ENCODE results near the gene SCAMP4. TPM values are rescaled to one million over a fixed set of nuclear protein-coding genes. Genes with fewer than 3 reads are reported as not detected.
A peak's percentile ranks its signal among the peaks of the same experiment; 100 is the strongest.

Gene SCAMP4
- total and polyA plus RNA-seq, 9 of the 15 experiments (the other 6 are each of a cell fraction or from before 2014, with no cell fraction given) = 0.81 to 45.9 (median 12.8) TPM

DNA sequence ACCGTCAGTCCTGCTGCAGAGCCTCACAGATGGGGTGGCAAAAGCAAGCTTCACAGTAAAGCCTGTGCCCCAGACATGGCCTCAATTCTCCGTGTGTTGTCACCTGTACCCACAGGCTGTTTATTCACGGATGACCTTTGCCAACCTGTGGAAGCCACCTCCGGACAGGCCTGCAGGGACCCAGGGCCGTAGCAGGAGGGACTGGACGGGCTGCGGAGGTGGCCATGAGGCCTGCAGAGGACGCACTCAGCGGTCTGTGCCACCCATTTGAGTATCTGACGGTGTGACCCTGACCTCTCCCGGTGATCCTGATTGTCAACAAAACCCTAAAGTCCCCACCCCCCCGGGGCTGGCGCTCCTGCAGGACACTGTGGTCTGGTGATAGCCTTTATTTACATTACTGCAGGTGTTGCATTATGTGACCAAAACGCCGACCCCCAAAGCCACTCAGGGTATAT lies 34.0 kb upstream of the SCAMP4 start (continued):
- TF ChIP-seq HINFP (tag; conservative IDR thresholded peaks at IDR 0.05; ENCODE audit: low read depth) (no peak), DDX20 (tag; IDR thresholded peaks at IDR 0.05; ENCODE audit: low read depth) (no peak), ZNF121 (CRISPR knock-in tag; conservative IDR thresholded peaks at IDR 0.05) (no peak), XRCC3 (IDR thresholded peaks at IDR 0.05) (no peak), LCOR (CRISPR knock-in tag; IDR thresholded peaks at IDR 0.05) (no peak), PML (IDR thresholded peaks at IDR 0.05; ENCODE audit: low read length) (no peak), ZNF780A (CRISPR knock-in tag; IDR thresholded peaks at IDR 0.05) (no peak), TAF1 (IDR thresholded peaks at IDR 0.05; ENCODE audit: control insufficient read depth, extremely low read depth, insufficient read depth, low read length, severe bottlenecking) (no peak), ZFP91 (CRISPR knock-in tag; IDR thresholded peaks at IDR 0.05) (no peak), ZNF12 (CRISPR knock-in tag; IDR thresholded peaks at IDR 0.05) (no peak), ZNF224 (CRISPR knock-in tag; IDR thresholded peaks at IDR 0.05) (no peak), NR4A1 (CRISPR knock-in tag; IDR thresholded peaks at IDR 0.05) (no peak), NR4A1 (tag; IDR thresholded peaks at IDR 0.05) (no peak), COPS2 (conservative IDR thresholded peaks at IDR 0.05) (no peak), TCF15 (CRISPR knock-in tag; IDR thresholded peaks at IDR 0.05) (no peak)
- TF ChIP-seq, protein P1, sequence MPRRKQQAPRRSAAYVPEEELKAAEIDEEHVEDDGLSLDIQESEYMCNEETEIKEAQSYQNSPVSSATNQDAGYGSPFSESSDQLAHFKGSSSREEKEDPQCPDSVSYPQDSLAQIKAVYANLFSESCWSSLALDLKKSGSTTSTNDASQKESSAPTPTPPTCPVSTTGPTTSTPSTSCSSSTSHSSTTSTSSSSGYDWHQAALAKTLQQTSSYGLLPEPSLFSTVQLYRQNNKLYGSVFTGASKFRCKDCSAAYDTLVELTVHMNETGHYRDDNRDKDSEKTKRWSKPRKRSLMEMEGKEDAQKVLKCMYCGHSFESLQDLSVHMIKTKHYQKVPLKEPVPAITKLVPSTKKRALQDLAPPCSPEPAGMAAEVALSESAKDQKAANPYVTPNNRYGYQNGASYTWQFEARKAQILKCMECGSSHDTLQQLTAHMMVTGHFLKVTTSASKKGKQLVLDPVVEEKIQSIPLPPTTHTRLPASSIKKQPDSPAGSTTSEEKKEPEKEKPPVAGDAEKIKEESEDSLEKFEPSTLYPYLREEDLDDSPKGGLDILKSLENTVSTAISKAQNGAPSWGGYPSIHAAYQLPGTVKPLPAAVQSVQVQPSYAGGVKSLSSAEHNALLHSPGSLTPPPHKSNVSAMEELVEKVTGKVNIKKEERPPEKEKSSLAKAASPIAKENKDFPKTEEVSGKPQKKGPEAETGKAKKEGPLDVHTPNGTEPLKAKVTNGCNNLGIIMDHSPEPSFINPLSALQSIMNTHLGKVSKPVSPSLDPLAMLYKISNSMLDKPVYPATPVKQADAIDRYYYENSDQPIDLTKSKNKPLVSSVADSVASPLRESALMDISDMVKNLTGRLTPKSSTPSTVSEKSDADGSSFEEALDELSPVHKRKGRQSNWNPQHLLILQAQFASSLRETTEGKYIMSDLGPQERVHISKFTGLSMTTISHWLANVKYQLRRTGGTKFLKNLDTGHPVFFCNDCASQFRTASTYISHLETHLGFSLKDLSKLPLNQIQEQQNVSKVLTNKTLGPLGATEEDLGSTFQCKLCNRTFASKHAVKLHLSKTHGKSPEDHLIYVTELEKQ (CRISPR knock-in tag; IDR thresholded peaks at IDR 0.05) = no peak
- TF ChIP-seq, protein P2, sequence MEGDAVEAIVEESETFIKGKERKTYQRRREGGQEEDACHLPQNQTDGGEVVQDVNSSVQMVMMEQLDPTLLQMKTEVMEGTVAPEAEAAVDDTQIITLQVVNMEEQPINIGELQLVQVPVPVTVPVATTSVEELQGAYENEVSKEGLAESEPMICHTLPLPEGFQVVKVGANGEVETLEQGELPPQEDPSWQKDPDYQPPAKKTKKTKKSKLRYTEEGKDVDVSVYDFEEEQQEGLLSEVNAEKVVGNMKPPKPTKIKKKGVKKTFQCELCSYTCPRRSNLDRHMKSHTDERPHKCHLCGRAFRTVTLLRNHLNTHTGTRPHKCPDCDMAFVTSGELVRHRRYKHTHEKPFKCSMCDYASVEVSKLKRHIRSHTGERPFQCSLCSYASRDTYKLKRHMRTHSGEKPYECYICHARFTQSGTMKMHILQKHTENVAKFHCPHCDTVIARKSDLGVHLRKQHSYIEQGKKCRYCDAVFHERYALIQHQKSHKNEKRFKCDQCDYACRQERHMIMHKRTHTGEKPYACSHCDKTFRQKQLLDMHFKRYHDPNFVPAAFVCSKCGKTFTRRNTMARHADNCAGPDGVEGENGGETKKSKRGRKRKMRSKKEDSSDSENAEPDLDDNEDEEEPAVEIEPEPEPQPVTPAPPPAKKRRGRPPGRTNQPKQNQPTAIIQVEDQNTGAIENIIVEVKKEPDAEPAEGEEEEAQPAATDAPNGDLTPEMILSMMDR (IDR thresholded peaks at IDR 0.05 in 2 of 3, conservative IDR thresholded peaks at IDR 0.05 in 1 of 3; ENCODE audit: insufficient read depth in 2 of 3, low read depth in 1 of 3, low read length in 3 of 3) = peak in 2 of 3 experiments; percentile 49 to 54; a peak in 4 of 6 replicates
- TF ChIP-seq, protein P3, sequence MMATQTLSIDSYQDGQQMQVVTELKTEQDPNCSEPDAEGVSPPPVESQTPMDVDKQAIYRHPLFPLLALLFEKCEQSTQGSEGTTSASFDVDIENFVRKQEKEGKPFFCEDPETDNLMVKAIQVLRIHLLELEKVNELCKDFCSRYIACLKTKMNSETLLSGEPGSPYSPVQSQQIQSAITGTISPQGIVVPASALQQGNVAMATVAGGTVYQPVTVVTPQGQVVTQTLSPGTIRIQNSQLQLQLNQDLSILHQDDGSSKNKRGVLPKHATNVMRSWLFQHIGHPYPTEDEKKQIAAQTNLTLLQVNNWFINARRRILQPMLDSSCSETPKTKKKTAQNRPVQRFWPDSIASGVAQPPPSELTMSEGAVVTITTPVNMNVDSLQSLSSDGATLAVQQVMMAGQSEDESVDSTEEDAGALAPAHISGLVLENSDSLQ (IDR thresholded peaks at IDR 0.05) = no peak

All from K562 (cell line).